Measurements from ENCODE around the gene ESD. TPM values are rescaled to one million over a fixed set of nuclear protein-coding genes. Genes with fewer than 3 reads are reported as not detected.

The ESD gene
- total RNA-seq, 2 experiments from 2014 or later: 130 to 133 TPM

- peak overlapping the region; percentile 93 for H3K27ac Mint-ChIP-seq
These were observed 839 bp downstream of the ESD start for GRCh38 chr13:46796129-46796514.

DNA sequence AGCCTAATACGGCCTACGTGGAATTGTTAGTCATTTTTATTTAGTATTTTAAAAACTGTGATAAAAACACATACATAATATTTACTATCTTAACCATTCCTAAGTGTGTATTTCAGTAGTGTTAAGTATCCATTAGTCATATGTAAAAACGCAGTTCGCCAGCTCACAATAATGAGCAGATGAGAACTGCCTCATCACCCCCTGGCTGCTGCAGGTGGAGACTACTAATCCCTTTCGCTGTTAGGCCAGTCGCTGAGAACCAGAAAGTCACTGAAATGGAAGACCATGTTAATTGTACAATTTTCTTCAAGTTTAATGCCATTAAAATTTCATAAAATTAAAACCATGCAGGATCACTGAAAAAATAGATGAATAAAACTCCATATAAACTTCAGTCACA lies 1.6 kb downstream of the ESD start:
- H3K36me3 Mint-ChIP-seq (ENCODE audit: low read depth): peaks cover 24% of the 10 kb centered on the region
- ChIA-PET POLR2A (no interaction called here), CTCF (interaction anchor here (1.0 kb wide), 1 partner anchor 66 kb away, joined by 3 read pairs; no protein-coding TSS in a partner anchor)
- TF ChIP-seq, protein P1, sequence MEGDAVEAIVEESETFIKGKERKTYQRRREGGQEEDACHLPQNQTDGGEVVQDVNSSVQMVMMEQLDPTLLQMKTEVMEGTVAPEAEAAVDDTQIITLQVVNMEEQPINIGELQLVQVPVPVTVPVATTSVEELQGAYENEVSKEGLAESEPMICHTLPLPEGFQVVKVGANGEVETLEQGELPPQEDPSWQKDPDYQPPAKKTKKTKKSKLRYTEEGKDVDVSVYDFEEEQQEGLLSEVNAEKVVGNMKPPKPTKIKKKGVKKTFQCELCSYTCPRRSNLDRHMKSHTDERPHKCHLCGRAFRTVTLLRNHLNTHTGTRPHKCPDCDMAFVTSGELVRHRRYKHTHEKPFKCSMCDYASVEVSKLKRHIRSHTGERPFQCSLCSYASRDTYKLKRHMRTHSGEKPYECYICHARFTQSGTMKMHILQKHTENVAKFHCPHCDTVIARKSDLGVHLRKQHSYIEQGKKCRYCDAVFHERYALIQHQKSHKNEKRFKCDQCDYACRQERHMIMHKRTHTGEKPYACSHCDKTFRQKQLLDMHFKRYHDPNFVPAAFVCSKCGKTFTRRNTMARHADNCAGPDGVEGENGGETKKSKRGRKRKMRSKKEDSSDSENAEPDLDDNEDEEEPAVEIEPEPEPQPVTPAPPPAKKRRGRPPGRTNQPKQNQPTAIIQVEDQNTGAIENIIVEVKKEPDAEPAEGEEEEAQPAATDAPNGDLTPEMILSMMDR (IDR thresholded peaks at IDR 0.05): no peak
- no peak overlapping the region for H3K27ac Mint-ChIP-seq
- H3K4me3 Mint-ChIP-seq: peak overlapping the region; percentile 96
- peaks cover 43% of the 10 kb centered on the region for H3K4me1 Mint-ChIP-seq (ENCODE audit: low read depth)
- H3K27me3 Mint-ChIP-seq: no peaks in the 10 kb centered on the region
- DNase-seq: peak; percentile 7
- no peak for ATAC-seq
- no peaks in the 10 kb centered on the region for H3K9me3 Mint-ChIP-seq
- intact Hi-C loops (cut with micrococcal nuclease): loop anchor here (5.0 kb wide), 1 partner anchor 243 kb away; the partner anchor contains the start of gene LRCH1

More at GRCh38 chr13:46796129-46796514, 839 bp downstream of the ESD start:
- TF ChIP-seq, protein P1 (IDR thresholded peaks at IDR 0.05): no peak
- intact Hi-C loops (cut with micrococcal nuclease): loop anchor here (5.0 kb wide), 1 partner anchor 244 kb away; the partner anchor contains the start of gene LRCH1
- Mint-ChIP-seq H3K4me3 (peak overlapping the region; percentile 96), H3K36me3 (ENCODE audit: low read depth) (peaks cover 17% of the 10 kb centered on the region), H3K27me3 (no peaks in the 10 kb centered on the region), H3K9me3 (no peaks in the 10 kb centered on the region), H3K4me1 (ENCODE audit: low read depth) (peaks cover 36% of the 10 kb centered on the region)
- ChIA-PET CTCF (interaction anchor here (1.0 kb wide), 1 partner anchor 244 kb away, joined by 4 read pairs; no protein-coding TSS in a partner anchor), POLR2A (interaction anchor here (1.0 kb wide), 1 partner anchor 70 kb away, joined by 3 read pairs; no protein-coding TSS in a partner anchor)
- ATAC-seq (no peak), DNase-seq (no peak)

- DNase-seq: no peak
- Mint-ChIP-seq H3K9me3 (no peaks in the 10 kb centered on the region), H3K27ac (no peak overlapping the region), H3K4me1 (ENCODE audit: low read depth) (peaks cover 4% of the 10 kb centered on the region), H3K36me3 (ENCODE audit: low read depth) (peaks cover 40% of the 10 kb centered on the region), H3K4me3 (no peak overlapping the region), H3K27me3 (no peaks in the 10 kb centered on the region)
- TF ChIP-seq, protein P1 (IDR thresholded peaks at IDR 0.05): no peak
- ChIA-PET CTCF (no interaction called here), POLR2A (no interaction called here)
- no peak for ATAC-seq
- intact Hi-C loops (cut with micrococcal nuclease): no loop called here
These were observed 13.5 kb downstream of the ESD start for GRCh38 chr13:46783504-46783903.

GRCh38 chr13:46782691-46783090 lies 14.3 kb downstream of the ESD start:
- Mint-ChIP-seq H3K9me3 (no peaks in the 10 kb centered on the region), H3K4me3 (no peak overlapping the region), H3K4me1 (ENCODE audit: low read depth) (no peaks in the 10 kb centered on the region), H3K27me3 (no peaks in the 10 kb centered on the region), H3K27ac (no peak overlapping the region), H3K36me3 (ENCODE audit: low read depth) (peaks cover 40% of the 10 kb centered on the region)
- TF ChIP-seq, protein P1 (IDR thresholded peaks at IDR 0.05): no peak
- ATAC-seq (no peak), DNase-seq (no peak)
- ChIA-PET CTCF (no interaction called here), POLR2A (interaction anchor here (0.6 kb wide), 1 partner anchor 40 kb away, joined by 3 read pairs; no protein-coding TSS in a partner anchor)
- intact Hi-C loops (cut with micrococcal nuclease): no loop called here

GRCh38 chr13:46782066-46782465 lies 14.9 kb downstream of the ESD start:
- H3K36me3 Mint-ChIP-seq (ENCODE audit: low read depth): peaks cover 38% of the 10 kb centered on the region
- no peak overlapping the region for H3K27ac Mint-ChIP-seq
- H3K9me3 Mint-ChIP-seq: no peaks in the 10 kb centered on the region
- intact Hi-C loops (cut with micrococcal nuclease): no loop called here
- DNase-seq: no peak
- TF ChIP-seq, protein P1 (IDR thresholded peaks at IDR 0.05): no peak
- ChIA-PET CTCF (no interaction called here), POLR2A (no interaction called here)
- no peaks in the 10 kb centered on the region for H3K4me1 Mint-ChIP-seq (ENCODE audit: low read depth)
- ATAC-seq: no peak
- H3K27me3 Mint-ChIP-seq: no peaks in the 10 kb centered on the region
- no peak overlapping the region for H3K4me3 Mint-ChIP-seq
